ENCODE data around the gene ST6GAL2.

ST6GAL2 gene

DNA sequence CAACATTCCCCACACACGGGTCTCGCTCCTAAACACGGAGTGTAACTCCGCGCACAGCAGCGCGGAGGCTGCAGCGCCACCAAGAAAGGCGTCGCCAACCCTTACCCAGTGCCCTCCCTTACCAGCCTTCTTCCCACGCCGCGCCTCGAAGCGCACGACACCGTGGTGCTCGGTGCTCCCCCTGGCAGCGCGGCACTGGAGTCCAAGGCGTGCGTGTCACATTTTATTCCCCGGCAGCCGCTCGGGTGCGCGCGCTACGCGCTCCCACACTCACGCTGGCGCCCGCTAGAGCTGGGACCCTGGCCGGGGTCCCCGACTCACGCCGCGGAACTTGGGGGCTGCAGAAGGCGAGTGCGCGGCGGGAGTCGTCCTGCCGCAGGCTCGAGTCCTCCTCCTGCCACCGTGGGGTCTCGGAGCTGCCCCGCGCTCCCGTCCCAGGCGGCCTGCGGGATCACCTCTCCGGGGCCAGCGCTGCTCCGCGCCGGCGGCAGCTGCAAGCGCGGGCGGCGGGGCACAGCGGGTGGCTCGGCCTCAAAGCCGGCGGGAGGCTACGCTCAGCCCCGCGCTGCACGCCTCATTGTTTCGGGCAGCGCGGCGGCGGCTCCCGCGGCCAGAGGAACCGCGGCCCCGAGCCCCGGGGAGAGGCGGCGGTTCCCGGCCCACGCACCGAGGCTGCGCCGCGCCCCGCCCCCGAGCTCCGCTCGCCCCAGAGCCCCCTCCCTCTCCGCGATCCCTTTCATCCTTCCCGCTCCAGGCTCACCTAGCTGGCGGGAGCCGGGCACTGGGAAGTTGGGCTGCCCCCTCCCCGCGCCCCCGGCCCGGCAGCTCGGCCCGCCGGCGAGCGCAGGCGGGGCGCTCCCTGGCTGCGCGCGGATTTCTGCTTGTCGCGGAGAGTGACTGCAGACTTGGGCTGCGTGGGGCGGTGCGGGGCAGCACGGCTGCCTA, at the start of gene ST6GAL2:
Gene ST6GAL2, minus strand, starts transcription at position 197 of the 945 bp plus-strand sequence. CDS start 42,190 bp downstream, outside the sequence.
- DNase-seq = peak; percentile 57

DNA sequence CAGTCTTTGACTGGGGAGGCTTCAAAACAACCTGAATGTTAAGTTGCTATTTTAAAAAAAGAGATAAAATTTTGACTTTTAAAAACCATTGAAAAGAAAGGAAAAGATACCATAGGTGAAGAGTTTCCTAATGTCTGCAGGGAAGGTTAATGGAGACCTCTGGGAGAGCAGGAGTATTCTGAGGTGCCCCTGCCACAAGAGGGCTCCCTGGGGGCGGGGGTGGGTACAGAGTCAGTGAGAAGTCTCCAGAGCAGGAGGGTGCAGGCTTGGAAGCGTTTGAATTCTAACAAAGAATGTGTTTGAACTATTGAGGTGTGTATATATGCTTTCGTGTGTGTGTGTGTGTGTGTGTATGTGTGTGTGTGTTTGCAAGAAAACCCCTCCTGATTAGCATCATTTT, 46.7 kb upstream of the ST6GAL2 start:
- DNase-seq = no peak

DNA sequence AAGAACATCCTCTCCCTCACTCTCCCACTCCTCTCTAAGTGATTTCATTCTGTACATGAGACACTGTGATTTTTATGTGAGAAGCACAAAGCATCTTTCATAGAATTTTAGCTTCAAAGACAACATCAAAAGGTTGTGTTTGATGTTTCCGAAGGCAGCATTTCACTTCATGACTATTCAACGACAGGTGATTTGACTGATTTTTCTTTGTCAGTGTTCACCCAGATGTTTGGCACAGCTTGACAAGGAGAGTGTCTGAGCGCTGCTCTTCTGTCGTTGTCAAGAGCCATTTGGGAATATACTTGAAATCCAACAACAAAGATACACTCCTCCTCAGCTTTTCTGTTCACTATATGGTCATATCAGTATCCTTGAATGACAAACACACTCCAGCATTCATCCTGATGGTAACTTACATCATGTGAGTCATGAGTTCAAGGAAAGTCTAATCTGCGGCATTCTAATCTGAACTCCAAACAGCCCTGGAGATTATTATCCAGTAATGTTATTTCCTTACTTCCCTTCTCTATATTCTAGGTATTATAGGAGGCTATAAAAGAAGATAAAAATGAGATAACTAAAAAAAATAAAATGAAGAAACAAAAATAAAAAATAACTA, 45.9 kb upstream of the ST6GAL2 start:
- DNase-seq = no peak

DNA sequence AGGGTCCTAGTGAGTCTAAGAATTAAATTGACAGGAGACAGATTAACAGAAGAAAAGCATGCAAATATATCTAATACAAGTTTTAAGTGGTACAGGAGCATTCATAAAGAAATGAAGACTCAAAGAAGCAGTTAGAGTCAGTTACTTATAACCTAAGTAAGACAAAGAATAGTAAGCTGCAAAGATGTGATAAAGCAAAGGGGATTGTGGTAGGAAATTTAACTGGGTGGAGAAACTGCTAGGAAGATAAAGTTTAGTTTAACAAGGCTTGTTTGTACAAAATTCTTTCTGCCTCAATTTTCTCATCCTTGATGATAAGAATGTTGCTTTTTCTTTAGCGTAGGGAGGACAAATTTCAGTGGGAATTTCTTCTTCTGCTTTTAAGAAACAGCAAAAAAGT, 35.5 kb upstream of the ST6GAL2 start:
- no peak for DNase-seq

DNA sequence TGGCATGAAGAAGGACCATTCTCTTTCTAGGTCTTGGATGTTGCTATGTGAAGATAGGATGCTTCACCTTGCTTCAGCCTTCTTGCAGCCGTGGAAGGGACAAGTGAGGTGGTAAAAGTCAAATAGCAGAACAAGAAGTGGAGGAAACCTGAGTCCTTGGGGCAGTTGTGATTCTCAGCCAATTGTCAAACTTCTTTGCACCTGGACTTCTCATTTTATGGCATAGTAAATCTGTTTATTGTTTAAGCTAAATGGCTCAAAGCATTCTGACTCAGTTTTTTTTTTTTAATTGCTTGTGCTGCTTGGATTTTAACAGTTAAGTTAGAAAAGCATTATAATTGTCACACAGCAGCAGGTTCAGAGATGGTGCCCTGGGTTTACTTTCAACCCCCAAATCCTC, 33.0 kb upstream of the ST6GAL2 start:
- no peak for DNase-seq

DNA sequence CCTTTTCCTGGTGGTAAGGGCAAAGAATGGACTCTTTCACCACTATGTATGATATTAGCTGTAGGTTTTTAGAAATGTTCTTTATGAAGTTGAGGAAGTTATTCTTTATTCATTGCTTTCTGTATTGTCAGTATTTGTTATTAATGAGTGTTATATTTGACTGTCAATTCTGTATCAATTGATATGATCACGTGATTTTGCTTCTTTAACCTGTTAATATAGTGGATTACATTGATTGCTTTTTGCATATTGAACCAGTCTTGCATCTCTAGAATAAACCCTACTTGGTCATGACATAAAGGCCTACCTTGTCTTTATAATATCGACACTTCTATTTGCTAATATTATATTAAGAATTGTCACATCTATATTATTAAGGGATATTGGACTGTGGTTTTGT, 18.3 kb upstream of the ST6GAL2 start:
- DNase-seq = no peak

- peak; percentile 20 for DNase-seq
Measured at GRCh38 chr2:106899786-106900530, 14.0 kb upstream of the ST6GAL2 start.

DNA sequence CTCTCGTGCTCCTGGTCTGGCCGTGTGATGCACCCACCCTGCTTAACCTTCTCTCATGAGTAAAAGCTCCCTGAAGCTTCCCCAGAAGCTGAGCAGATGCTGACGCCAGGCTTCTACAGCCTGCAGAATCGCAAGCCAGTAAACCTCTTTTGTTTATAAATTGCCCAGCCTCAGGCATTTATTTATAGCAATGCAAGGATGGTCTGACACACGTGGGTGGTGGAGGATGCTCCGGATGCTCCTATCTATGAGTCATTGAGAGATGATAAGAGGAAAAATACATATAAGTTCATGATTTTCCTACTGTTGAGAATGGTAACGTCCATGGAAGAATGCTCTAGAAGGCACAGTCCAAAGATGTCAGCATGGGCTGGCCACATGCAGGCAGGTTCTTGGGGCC, 8.6 kb upstream of the ST6GAL2 start:
- DNase-seq = no peak

DNA sequence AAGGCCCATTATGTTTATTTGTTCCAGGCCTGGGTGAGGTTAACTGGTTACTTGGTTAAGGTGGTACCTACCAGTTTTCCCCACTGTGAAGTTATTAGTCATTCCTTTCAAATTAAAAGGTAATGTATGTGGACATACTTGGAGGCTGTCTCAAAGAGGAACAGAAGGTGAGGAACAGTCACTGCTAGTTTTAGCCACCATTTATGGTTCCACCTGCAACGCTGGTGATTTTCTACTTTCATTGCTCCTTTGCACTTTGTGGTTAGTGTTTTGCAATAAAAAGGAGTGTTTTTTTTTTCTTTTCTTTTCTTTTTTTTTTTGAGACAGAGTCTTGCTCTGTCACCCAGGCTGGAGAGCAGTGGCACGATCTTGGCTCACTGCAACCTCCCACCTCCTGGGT, 6.1 kb upstream of the ST6GAL2 start:
- no peak for DNase-seq

DNA sequence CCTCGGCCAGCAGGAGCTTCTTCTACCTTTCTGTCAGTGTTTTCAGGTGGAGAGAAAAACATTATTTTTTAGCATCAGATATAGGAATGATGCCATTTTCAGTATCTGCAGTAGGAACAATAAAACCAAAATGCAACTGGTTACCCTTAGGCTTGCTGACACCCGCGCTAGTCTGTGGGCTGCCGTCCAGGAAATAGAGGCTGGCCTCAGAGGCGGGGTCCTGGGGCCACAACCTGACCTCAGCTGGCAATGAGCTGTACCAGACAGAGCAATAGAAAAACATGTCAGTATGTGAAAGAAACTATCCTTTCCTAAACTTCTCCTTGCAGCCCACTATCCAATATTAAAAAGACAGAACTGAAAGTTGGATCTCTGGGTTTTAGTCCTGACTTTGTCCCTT, 4.6 kb upstream of the ST6GAL2 start:
- DNase-seq = peak; percentile 49

- DNase-seq = no peak
Measured at GRCh38 chr2:106886916-106887758, 1.2 kb upstream of the ST6GAL2 start.

DNA sequence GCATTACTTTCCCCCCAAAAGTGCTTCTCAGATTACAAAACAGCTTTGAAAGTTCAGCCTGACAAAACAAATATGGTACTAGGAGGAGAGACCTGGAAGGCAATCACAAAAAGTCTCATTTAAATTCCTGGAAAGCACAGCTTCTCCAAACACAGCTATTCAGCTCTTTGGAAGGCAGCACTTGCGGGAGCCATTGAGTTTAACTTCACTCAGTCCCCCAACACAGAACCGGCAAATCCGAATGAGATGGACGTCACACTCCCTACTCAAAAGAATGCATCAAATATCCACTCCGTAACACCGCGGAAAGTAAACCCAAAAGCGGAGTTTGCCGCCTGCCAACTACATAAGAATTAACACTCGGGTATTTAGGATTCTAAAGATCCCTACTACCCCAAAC, 638 bp downstream of the ST6GAL2 start:
- no peak for DNase-seq

DNA sequence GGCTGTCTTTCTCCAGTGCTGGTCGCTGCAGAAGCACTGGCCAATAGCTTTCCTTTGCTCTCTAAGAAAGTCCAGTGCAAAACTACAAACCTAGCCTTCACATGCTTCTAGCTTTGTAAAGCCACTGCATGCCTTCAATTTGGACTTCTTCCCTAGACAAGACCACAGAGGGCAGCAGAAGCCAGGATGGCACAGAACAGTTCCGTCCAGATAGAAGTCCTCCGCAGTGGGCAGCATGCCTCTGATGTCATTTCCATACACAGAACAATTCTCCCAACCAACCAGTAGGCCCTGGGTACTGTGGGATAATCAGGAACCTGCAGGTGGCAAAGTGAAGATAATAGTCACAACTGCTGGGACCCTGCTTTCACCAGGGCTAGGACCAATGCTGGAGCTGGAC, 3.3 kb downstream of the ST6GAL2 start:
- no peak for DNase-seq

- DNase-seq = no peak
Measured at GRCh38 chr2:106878206-106878605, 7.8 kb downstream of the ST6GAL2 start.

GRCh38 chr2:106876699-106877098, 9.3 kb downstream of the ST6GAL2 start:
- DNase-seq = peak; percentile 13

DNA sequence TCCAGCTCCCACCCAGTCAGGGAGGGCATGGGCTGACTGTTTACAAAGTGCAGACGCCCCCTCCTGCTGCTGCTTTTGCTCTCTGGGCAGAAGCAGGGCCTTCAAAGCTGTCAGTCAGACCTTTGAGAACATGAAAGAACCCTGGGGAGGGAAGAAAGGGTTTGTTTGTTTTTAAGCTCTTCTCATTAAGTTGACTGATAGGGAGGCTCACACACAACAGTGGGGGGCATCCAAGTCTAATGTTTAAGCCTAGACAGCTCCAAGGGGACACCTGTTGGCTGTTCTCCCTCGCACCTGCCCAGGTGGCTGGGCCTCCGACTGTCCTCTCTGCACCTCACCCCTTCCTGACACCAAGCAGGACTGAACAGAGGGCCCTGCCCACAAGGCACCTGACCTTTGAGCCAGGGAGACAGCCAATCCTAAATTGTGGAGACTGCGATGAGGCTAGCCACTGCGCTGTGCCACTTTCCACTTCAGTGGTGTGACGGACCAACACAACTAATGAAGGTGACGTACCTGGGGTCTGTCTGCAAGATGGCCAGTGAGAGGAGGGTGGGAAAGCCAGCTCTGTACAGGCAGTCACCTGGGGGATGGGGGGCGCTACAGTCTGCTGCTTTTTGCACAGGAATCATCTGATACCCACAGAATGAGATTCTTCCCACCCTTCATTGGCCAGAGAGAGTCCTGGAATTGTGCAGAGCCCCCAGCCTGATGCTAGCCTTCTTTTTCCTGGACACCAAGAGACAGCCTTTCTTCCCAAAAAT, 16.3 kb downstream of the ST6GAL2 start:
- DNase-seq = no peak

- DNase-seq = no peak
Measured at GRCh38 chr2:106868275-106868674, 17.7 kb downstream of the ST6GAL2 start.

DNA sequence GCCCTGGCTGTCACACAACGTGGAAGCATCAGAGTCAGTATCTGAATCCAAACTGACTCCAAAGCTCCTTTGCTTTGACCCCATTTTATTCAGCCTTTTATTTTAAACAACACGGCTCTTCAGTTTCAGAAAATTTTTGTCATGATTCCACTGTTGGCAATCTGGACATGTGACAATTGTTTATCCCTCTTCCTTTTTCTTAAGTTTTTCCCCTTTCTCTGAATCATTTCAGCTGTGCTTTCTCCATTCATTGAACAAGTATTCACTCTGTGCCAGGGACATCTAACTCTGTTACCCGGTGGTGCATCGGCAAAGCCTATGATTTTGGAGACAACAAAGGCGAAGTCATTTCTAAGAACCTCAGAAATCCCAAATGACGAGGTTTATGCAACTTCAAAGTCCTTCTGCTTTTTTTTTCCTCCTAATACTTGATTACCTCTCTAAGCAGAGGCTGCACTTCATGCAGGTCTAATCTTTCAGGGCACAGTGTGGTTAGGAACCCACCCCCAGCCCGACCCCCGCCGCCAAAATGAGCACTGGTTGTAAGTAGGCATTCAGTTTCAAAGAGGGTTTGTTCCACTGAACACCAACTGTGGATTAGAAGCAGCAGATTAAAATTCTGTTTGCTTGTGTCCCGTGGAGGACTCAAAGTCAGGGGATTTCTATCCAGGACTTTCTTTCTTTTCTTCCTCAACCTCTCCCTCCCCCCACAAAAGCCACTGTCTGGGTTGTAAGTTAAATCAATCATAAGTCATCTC, 18.6 kb downstream of the ST6GAL2 start:
- DNase-seq = no peak

- DNase-seq = no peak
Measured at GRCh38 chr2:106866641-106867040, 19.3 kb downstream of the ST6GAL2 start.

DNA sequence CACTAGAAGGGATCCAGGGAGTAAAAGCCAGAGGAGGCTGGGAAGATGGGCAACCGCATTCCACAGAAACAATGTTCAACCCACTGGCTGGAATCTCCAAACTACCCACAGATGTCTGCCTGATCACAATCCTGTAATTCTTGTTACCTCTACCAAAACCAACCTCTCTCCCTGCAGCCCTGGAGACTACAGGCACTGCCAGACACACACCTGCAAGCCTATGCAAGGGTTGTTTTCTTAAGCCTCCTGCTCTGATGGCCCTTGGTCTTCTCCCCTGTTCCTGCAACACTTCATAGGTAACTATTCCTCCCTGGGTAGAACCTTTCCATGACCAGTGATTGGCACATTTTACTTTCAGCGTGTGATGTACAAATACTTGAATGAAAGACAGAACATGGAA, 21.9 kb downstream of the ST6GAL2 start:
- no peak for DNase-seq

- no peak for DNase-seq
Measured at GRCh38 chr2:106863387-106863786, 22.6 kb downstream of the ST6GAL2 start.
